Fibroblast of lung (primary cell): ENCODE measurements around the gene SSUH2. TPM values are rescaled to one million over a fixed set of nuclear protein-coding genes. Genes with fewer than 3 reads are reported as not detected.

ENCODE experiments used
- DNase-seq, 2 donors: peaks; one replicate each; pipeline versions ENCODE4 v3.0.0 to v3.0.0-alpha.2; 2010; ENCODE audit warnings: low read depth in 2 of 2
- H2AFZ ChIP-seq: 2 replicates; pipeline ENCODE4 v1.5.1; 2012; ENCODE audit warnings: low read length, control low read depth, inconsistent platforms
- H3K27ac ChIP-seq: 2 replicates; pipeline ENCODE4 v1.5.1; 2011; ENCODE audit warnings: low read length, control low read depth; ENCODE audit not compliant: insufficient read depth
- H3K27me3 ChIP-seq: 2 replicates; pipeline ENCODE4 v1.5.1; 2011; ENCODE audit warnings: mild to moderate bottlenecking, low read length; ENCODE audit not compliant: control insufficient read depth, insufficient read depth
- H3K36me3 ChIP-seq: 2 replicates; pipeline ENCODE4 v1.5.1; 2011; ENCODE audit warnings: low read length; ENCODE audit not compliant: control insufficient read depth, insufficient read depth
- H3K4me1 ChIP-seq: 2 replicates; pipeline ENCODE4 v1.5.1; 2011; ENCODE audit warnings: low read length; ENCODE audit not compliant: control insufficient read depth, insufficient read depth; ENCODE audit errors: extremely low read depth
- H3K4me2 ChIP-seq: 2 replicates; pipeline ENCODE4 v1.5.1; 2011; ENCODE audit warnings: low read length, control low read depth; ENCODE audit not compliant: insufficient read depth; ENCODE audit errors: extremely low read depth
- H3K4me3 ChIP-seq, 4 experiments: fragments of 200-600 bp in 1 of 4; sonication (generic) in 1 of 4; replicated peaks in 1 of 4; 2 replicates each; pipeline ENCODE4 v1.5.1; 2011 to 2016; ENCODE audit warnings: low read length in 4 of 4, low read depth in 3 of 4, mild to moderate bottlenecking in 3 of 4, control low read depth in 2 of 4, inconsistent platforms in 1 of 4, mixed read lengths in 1 of 4; ENCODE audit not compliant: insufficient read depth in 1 of 4; ENCODE audit errors: control extremely low read depth in 1 of 4
- H3K79me2 ChIP-seq: 2 replicates; pipeline ENCODE4 v1.5.1; 2012; ENCODE audit warnings: mild to moderate bottlenecking, low read length, inconsistent platforms; ENCODE audit not compliant: control insufficient read depth, insufficient read depth
- H3K9ac ChIP-seq: 2 replicates; pipeline ENCODE4 v1.5.1; 2011; ENCODE audit warnings: mild to moderate bottlenecking, low read length, control low read depth; ENCODE audit not compliant: insufficient read depth
- H3K9me3 ChIP-seq: 2 replicates; pipeline ENCODE4 v1.5.1; 2012; ENCODE audit warnings: low read depth, low read length; ENCODE audit not compliant: control insufficient read depth, insufficient read depth
- H4K20me1 ChIP-seq: 2 replicates; pipeline ENCODE4 v1.5.1; 2011; ENCODE audit warnings: low read length; ENCODE audit not compliant: control insufficient read depth, insufficient read depth; ENCODE audit errors: extremely low read depth
- EZH2 ChIP-seq: IDR thresholded peaks from 2 replicates; pipeline ENCODE4 v1.5.1; 2012; ENCODE audit warnings: low read length, control low read depth, mild to moderate bottlenecking; ENCODE audit errors: missing control alignments
- polyA plus RNA-seq, 2 donors: library from polyadenylated mRNA; depleted of rRNA in 1 of 2; stranded (reverse) in 1 of 2; unstranded in 1 of 2; fragments of >200 nt; gene quantifications; 2 replicates each; pipeline ENCODE4 v1.2.1, GENCODE V29; 2011 to 2012; ENCODE audit warnings: missing spikeins in 1 of 2
- total RNA-seq: library from RNA; depleted of rRNA; stranded (reverse); fragments of >200 nt; gene quantifications from 2 replicates; pipeline ENCODE4 v1.2.1, GENCODE V29; 2014
- TF ChIP-seq, protein P1 (sequence below), 2 donors: IDR thresholded peaks in 1 of 2; conservative IDR thresholded peaks in 1 of 2; 1 replicate in 1 of 2; 2 replicates in 1 of 2; pipeline ENCODE4 v1.5.1; 2011 to 2012; ENCODE audit warnings: low read length in 2 of 2, control low read depth in 1 of 2, inconsistent platforms in 1 of 2, low read depth in 1 of 2, mild to moderate bottlenecking in 1 of 2

Gene SSUH2
- total and polyA plus RNA-seq, 2 donors (not counting 1 experiment from before 2014, with no cell fraction given): 0.02 TPM; not detected in 1

- peak in 1 of 2 donors; percentile 37 for DNase-seq
- H3K9ac ChIP-seq: no peak overlapping the region
Measured at GRCh38 chr3:8606701-8607231, 37.8 kb downstream of the SSUH2 start.

DNA sequence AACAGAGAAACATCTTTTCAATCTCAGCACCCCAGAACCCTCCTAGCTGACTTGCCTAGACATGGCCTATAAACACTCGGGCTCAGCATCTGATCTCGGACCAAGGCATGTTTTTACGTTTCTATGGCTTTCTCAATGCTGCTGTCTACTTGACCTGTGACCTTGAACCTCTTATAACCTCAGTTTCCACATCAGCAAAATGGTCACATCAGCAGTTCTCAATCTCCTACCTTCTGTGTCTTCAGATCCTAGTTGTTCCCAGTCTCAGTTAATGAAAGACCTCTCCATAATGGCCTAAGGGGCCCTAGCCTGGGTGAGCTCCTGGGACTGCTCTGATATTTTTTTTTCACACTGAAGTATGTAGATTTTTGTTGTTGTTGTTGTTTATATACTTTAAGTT, 39.6 kb downstream of the SSUH2 start:
- Histone ChIP-seq H4K20me1 (no peaks in the 10 kb centered on the region), H2AFZ (no peak overlapping the region), H3K27me3 (no peaks in the 10 kb centered on the region), H3K4me1 (peaks cover 5% of the 10 kb centered on the region), H3K4me3 (no peak overlapping the region), H3K9ac (no peak overlapping the region), H3K36me3 (no peaks in the 10 kb centered on the region), H3K9me3 (no peaks in the 10 kb centered on the region), H3K4me2 (no peak overlapping the region), H3K27ac (no peak overlapping the region), H3K79me2 (no peaks in the 10 kb centered on the region)
- TF ChIP-seq, protein P1, sequence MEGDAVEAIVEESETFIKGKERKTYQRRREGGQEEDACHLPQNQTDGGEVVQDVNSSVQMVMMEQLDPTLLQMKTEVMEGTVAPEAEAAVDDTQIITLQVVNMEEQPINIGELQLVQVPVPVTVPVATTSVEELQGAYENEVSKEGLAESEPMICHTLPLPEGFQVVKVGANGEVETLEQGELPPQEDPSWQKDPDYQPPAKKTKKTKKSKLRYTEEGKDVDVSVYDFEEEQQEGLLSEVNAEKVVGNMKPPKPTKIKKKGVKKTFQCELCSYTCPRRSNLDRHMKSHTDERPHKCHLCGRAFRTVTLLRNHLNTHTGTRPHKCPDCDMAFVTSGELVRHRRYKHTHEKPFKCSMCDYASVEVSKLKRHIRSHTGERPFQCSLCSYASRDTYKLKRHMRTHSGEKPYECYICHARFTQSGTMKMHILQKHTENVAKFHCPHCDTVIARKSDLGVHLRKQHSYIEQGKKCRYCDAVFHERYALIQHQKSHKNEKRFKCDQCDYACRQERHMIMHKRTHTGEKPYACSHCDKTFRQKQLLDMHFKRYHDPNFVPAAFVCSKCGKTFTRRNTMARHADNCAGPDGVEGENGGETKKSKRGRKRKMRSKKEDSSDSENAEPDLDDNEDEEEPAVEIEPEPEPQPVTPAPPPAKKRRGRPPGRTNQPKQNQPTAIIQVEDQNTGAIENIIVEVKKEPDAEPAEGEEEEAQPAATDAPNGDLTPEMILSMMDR (conservative IDR thresholded peaks at IDR 0.05 in 1 of 2, IDR thresholded peaks at IDR 0.05 in 1 of 2; ENCODE audit: low read depth in 1 of 2, low read length in 2 of 2): no peak
- no peak for TF ChIP-seq EZH2
- DNase-seq: no peak

More at GRCh38 chr3:8606701-8607231, 37.8 kb downstream of the SSUH2 start:
- Histone ChIP-seq H4K20me1 (no peaks in the 10 kb centered on the region), H3K4me3 (no peak overlapping the region), H3K4me2 (no peak overlapping the region), H3K27ac (no peak overlapping the region), H3K27me3 (no peaks in the 10 kb centered on the region), H3K9me3 (no peaks in the 10 kb centered on the region), H3K4me1 (peaks cover 5% of the 10 kb centered on the region), H3K36me3 (no peaks in the 10 kb centered on the region), H2AFZ (no peak overlapping the region), H3K79me2 (no peaks in the 10 kb centered on the region)
- TF ChIP-seq, protein P1 (conservative IDR thresholded peaks at IDR 0.05 in 1 of 2, IDR thresholded peaks at IDR 0.05 in 1 of 2; ENCODE audit: low read depth in 1 of 2, low read length in 2 of 2): no peak
- no peak for TF ChIP-seq EZH2

DNA sequence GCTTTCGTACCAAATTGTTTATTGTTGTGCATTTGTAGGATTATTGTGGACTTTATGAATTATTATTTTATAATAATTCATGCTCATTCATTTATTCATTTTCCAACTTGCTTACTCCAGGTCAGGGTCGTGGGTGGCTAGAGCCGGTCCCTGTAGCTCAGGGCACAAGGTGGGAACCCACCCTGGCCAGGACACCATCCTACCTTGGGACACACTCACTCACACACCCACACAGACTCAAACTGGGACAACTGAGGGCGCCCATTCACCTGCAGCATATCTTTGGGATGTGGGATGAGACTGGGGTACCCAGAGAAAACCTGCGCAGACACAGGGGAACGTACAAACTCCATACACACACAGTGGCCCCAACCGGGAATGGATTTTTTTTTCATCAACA, 40.6 kb downstream of the SSUH2 start:
- Histone ChIP-seq H3K4me3 (no peak overlapping the region), H3K9me3 (no peaks in the 10 kb centered on the region), H3K4me2 (no peak overlapping the region), H3K36me3 (no peaks in the 10 kb centered on the region), H2AFZ (no peak overlapping the region), H4K20me1 (no peaks in the 10 kb centered on the region), H3K4me1 (peaks cover 5% of the 10 kb centered on the region), H3K27ac (no peak overlapping the region), H3K27me3 (no peaks in the 10 kb centered on the region), H3K9ac (no peak overlapping the region), H3K79me2 (no peaks in the 10 kb centered on the region)
- DNase-seq: no peak
- no peak for TF ChIP-seq EZH2
- TF ChIP-seq, protein P1 (conservative IDR thresholded peaks at IDR 0.05 in 1 of 2, IDR thresholded peaks at IDR 0.05 in 1 of 2; ENCODE audit: low read depth in 1 of 2, low read length in 2 of 2): no peak
